HepG2 (cell line): ENCODE results near the gene COA3. TPM values are rescaled to one million over a fixed set of nuclear protein-coding genes. Genes with fewer than 3 reads are reported as not detected.

Experiments used
- ATRX ChIP-seq: sonication (generic); formaldehyde crosslinking; IDR thresholded peaks from 2 replicates; pipeline ENCODE4 v1.4.0; 2020; ENCODE audit warnings: missing genetic modification reagents, borderline replicate concordance
- CBFB ChIP-seq: sonication (generic); formaldehyde crosslinking; IDR thresholded peaks from 2 replicates; pipeline ENCODE4 v1.4.0; 2020; ENCODE audit warnings: missing genetic modification reagents
- CREB3 ChIP-seq: sonication (generic); formaldehyde crosslinking; IDR thresholded peaks from 2 replicates; pipeline ENCODE4 v1.5.0; 2020; ENCODE audit warnings: missing genetic modification reagents
- DNMT3B ChIP-seq: conservative IDR thresholded peaks from 2 replicates; pipeline ENCODE4 v1.6.1; 2016; ENCODE audit warnings: missing biosample characterization, control low read depth
- FIP1L1 ChIP-seq: fragments of 200-400 bp; formaldehyde crosslinking; IDR thresholded peaks from 2 replicates; pipeline ENCODE4 v1.6.1; 2018; ENCODE audit warnings: low read depth, mild to moderate bottlenecking, low read length, moderate library complexity, borderline replicate concordance; ENCODE audit not compliant: insufficient read depth
- GATA4 ChIP-seq: sonication (generic); IDR thresholded peaks from 2 replicates; pipeline ENCODE4 v1.6.1; 2016; ENCODE audit warnings: antibody characterized with exemption, low read depth, borderline replicate concordance
- HDAC1 ChIP-seq: sonication (generic); formaldehyde crosslinking; IDR thresholded peaks from 2 replicates; pipeline ENCODE4 v1.5.1; 2020; ENCODE audit warnings: mild to moderate bottlenecking, missing genetic modification reagents
- HNRNPUL1 ChIP-seq: fragments of 200-400 bp; formaldehyde crosslinking; IDR thresholded peaks from 2 replicates; pipeline ENCODE4 v1.6.1; 2017; ENCODE audit warnings: low read depth, mild to moderate bottlenecking, low read length, moderate library complexity
- HOXA7 ChIP-seq: sonication (generic); formaldehyde crosslinking; IDR thresholded peaks from 2 replicates; pipeline ENCODE4 v1.8.1; 2022; ENCODE audit warnings: mild to moderate bottlenecking, missing genetic modification reagents, moderate library complexity
- IKZF1 ChIP-seq: fragments of 450-650 bp; IDR thresholded peaks from 2 replicates; pipeline ENCODE4 v1.7.1; 2016
- KDM4B ChIP-seq: sonication (generic); formaldehyde crosslinking; IDR thresholded peaks from 2 replicates; pipeline ENCODE4 v1.4.0; 2020; ENCODE audit warnings: missing genetic modification reagents
- NCOA1 ChIP-seq: sonication (generic); formaldehyde crosslinking; IDR thresholded peaks from 2 replicates; pipeline ENCODE4 v1.9.0; 2021; ENCODE audit warnings: missing genetic modification reagents
- NR1H2 ChIP-seq: sonication (generic); formaldehyde crosslinking; IDR thresholded peaks from 2 replicates; pipeline ENCODE4 v1.8.1; 2022; ENCODE audit warnings: low read depth, missing genetic modification reagents, borderline replicate concordance
- NR2F1 ChIP-seq, 2 experiments: fragments of 450-650 bp in 1 of 2; formaldehyde crosslinking in 1 of 2; IDR thresholded peaks; 2 replicates each; pipeline versions ENCODE4 v1.5.0 to v1.6.1; 2016 to 2020; ENCODE audit warnings: mild to moderate bottlenecking in 1 of 2, missing compliant biosample characterization in 1 of 2, missing genetic modification reagents in 1 of 2, moderate library complexity in 1 of 2
- PITX1 ChIP-seq: sonication (generic); formaldehyde crosslinking; IDR thresholded peaks from 2 replicates; pipeline ENCODE4 v1.5.1; 2020; ENCODE audit warnings: mild to moderate bottlenecking, missing genetic modification reagents
- RBAK ChIP-seq: sonication (generic); formaldehyde crosslinking; IDR thresholded peaks from 2 replicates; pipeline ENCODE4 v1.5.1; 2020; ENCODE audit warnings: mild to moderate bottlenecking, missing genetic modification reagents
- RCOR2 ChIP-seq: IDR thresholded peaks from 2 replicates; pipeline ENCODE4 v1.6.1; 2016; ENCODE audit warnings: missing biosample characterization, missing genetic modification reagents
- SALL2 ChIP-seq: sonication (generic); formaldehyde crosslinking; IDR thresholded peaks from 2 replicates; pipeline ENCODE4 v1.8.1; 2023; ENCODE audit warnings: mild to moderate bottlenecking, missing genetic modification reagents, inconsistent platforms
- SATB2 ChIP-seq: sonication (generic); formaldehyde crosslinking; IDR thresholded peaks from 2 replicates; pipeline ENCODE4 v1.5.0; 2020; ENCODE audit warnings: missing genetic modification reagents
- SNRNP70 ChIP-seq: fragments of 200-400 bp; formaldehyde crosslinking; IDR thresholded peaks from 2 replicates; pipeline ENCODE4 v1.6.1; 2017; ENCODE audit warnings: mild to moderate bottlenecking, low read depth, low read length, moderate library complexity
- TAF1 ChIP-seq: sonication (generic); formaldehyde crosslinking; IDR thresholded peaks from 2 replicates; pipeline ENCODE4 v1.4.0; 2020; ENCODE audit warnings: missing genetic modification reagents
- TCF12 ChIP-seq, 2 experiments: fragments of 450-650 bp in 1 of 2; sonication (generic) in 1 of 2; formaldehyde crosslinking in 1 of 2; IDR thresholded peaks; 2 replicates each; pipeline versions ENCODE4 v1.6.1 to v1.8.0; 2017 to 2022; ENCODE audit warnings: antibody characterized with exemption in 1 of 2, mild to moderate bottlenecking in 1 of 2, missing genetic modification reagents in 1 of 2, moderate library complexity in 1 of 2
- ZFP36L1 ChIP-seq: sonication (generic); formaldehyde crosslinking; IDR thresholded peaks from 2 replicates; pipeline ENCODE4 v1.8.0; 2022; ENCODE audit warnings: mild to moderate bottlenecking, missing genetic modification reagents, moderate library complexity
- ZKSCAN5 ChIP-seq: sonication (generic); formaldehyde crosslinking; IDR thresholded peaks from 2 replicates; pipeline ENCODE4 v1.5.1; 2020; ENCODE audit warnings: mild to moderate bottlenecking, missing genetic modification reagents
- ZNF282 ChIP-seq: fragments of 450-650 bp; IDR thresholded peaks from 2 replicates; pipeline ENCODE4 v1.6.1; 2018; ENCODE audit not compliant: partially characterized antibody
- ZNF446 ChIP-seq: sonication (generic); formaldehyde crosslinking; IDR thresholded peaks from 2 replicates; pipeline ENCODE4 v1.5.0; 2020; ENCODE audit warnings: mild to moderate bottlenecking, missing genetic modification reagents
- ZNF574 ChIP-seq: sonication (generic); formaldehyde crosslinking; IDR thresholded peaks from 2 replicates; pipeline ENCODE4 v1.4.0; 2020; ENCODE audit warnings: missing genetic modification reagents
- ZNF883 ChIP-seq: sonication (generic); formaldehyde crosslinking; IDR thresholded peaks from 2 replicates; pipeline ENCODE4 v1.5.1; 2020; ENCODE audit warnings: mild to moderate bottlenecking, missing genetic modification reagents; ENCODE audit errors: not compliant biosample characterization
- polyA plus RNA-seq, 8 experiments: library from polyadenylated mRNA; depleted of rRNA in 3 of 8; stranded (reverse) in 7 of 8; unstranded in 1 of 8; fragments of >200 nt; fragmentation: Illumina TruSeq in 4 of 8; extraction: Trizol in 4 of 8; gene quantifications; 2 replicates each; pipeline versions ENCODE4 v1.2.1 to v1.2.3, GENCODE V29; 2011 to 2016; ENCODE audit warnings: low read depth in 4 of 8, missing spikeins in 1 of 8, mixed read lengths in 1 of 8; ENCODE audit not compliant: insufficient read depth in 1 of 8
- total RNA-seq, 5 experiments: library from RNA; depleted of rRNA; stranded (reverse); fragments of >200 nt; fragmentation: Illumina TruSeq; extraction: Trizol; gene quantifications; 2 replicates each; pipeline ENCODE4 v1.2.3, GENCODE V29; 2016; ENCODE audit warnings: low read depth in 1 of 5

The COA3 gene
- total and polyA plus RNA-seq, 2 of the 13 experiments (the other 11 are each of a cell fraction or from before 2014, with no cell fraction given) = 133 to 202 TPM

- TF ChIP-seq ZNF574 (CRISPR knock-in tag) (peak; percentile 85), IKZF1 (no peak), NR1H2 (no peak), ZKSCAN5 (CRISPR knock-in tag) (no peak), KDM4B (CRISPR knock-in tag) (0 out of 2 replicates have a peak, but pooled peaks have one; percentile 11), ZFP36L1 (CRISPR knock-in tag) (peak; percentile 95), CREB3 (peak; percentile 79), SNRNP70 (no peak), FIP1L1 (no peak), DNMT3B (CRISPR knock-in tag) (0 out of 2 replicates have a peak, but pooled peaks have one; percentile 67), GATA4 (peak; percentile 46; the same call in 1 of the 2 replicates), HNRNPUL1 (no peak), ATRX (CRISPR knock-in tag) (no peak), RBAK (CRISPR knock-in tag) (no peak), ZNF446 (CRISPR knock-in tag) (peak; percentile 96; the same call in 1 of the 2 replicates), SALL2 (0 out of 2 replicates have a peak, but pooled peaks have one; percentile 3), HDAC1 (CRISPR knock-in tag) (peak; percentile 86), CBFB (CRISPR knock-in tag) (peak; percentile 21; the same call in 1 of the 2 replicates), SATB2 (CRISPR knock-in tag) (peak; percentile 21; the same call in 1 of the 2 replicates), TAF1 (CRISPR knock-in tag) (peak; percentile 81; the same call in 1 of the 2 replicates), ZNF282 (no peak), NR2F1 (CRISPR knock-in tag; IDR thresholded peaks at IDR 0.05) (peak; percentile 38 to 42; a peak in 3 of 4 replicates), NCOA1 (CRISPR knock-in tag) (0 out of 2 replicates have a peak, but pooled peaks have one; percentile 61), TCF12 (IDR thresholded peaks at IDR 0.05) (no peak), TCF12 (CRISPR knock-in tag; IDR thresholded peaks at IDR 0.05) (peak; percentile 92), HOXA7 (no peak), PITX1 (CRISPR knock-in tag) (peak; percentile 85), RCOR2 (CRISPR knock-in tag) (peak; percentile 74), ZNF883 (CRISPR knock-in tag) (peak; percentile 57)
Measured at GRCh38 chr17:42779936-42780850, 18.3 kb downstream of the COA3 start, which contains the start of gene WNK4 (continued).
